Gastrocnemius medialis (tissue), 4 donors: ENCODE measurements around the gene CDH5. TPM values are rescaled to one million over a fixed set of nuclear protein-coding genes. Genes with fewer than 3 reads are reported as not detected.
A peak's percentile ranks its signal among the peaks of the same experiment; 100 is the strongest.

Source experiments
- ATAC-seq, 2 donors: fragments of 150-250 bp; one replicate each; pipeline ENCODE4 v1.9.1; 2016
- DNase-seq, 2 donors: peaks; one replicate each; pipeline ENCODE4 v3.0.0-alpha.2; 2019
- H3K27ac ChIP-seq, 4 donors: fragments of 200-600 bp; sonication (generic); 1 replicate in 1 of 4; 2 replicates in 3 of 4; pipeline ENCODE4 v1.5.1; 2016 to 2018; ENCODE audit warnings: mild to moderate bottlenecking in 2 of 4, moderate library complexity in 1 of 4
- H3K27me3 ChIP-seq, 3 donors: fragments of 200-600 bp; sonication (generic) in 2 of 3; 1 replicate in 1 of 3; 2 replicates in 2 of 3; pipeline versions ENCODE4 v1.5.1 to v1.6.0; 2016 to 2019; ENCODE audit warnings: mild to moderate bottlenecking in 1 of 3, moderate library complexity in 1 of 3
- H3K36me3 ChIP-seq, 2 donors: fragments of 200-600 bp; sonication (generic) in 1 of 2; one replicate each; pipeline ENCODE4 v1.5.1; 2017 to 2018
- H3K4me1 ChIP-seq, 2 donors: fragments of 200-600 bp; sonication (generic) in 1 of 2; one replicate each; pipeline ENCODE4 v1.5.1; 2016 to 2017; ENCODE audit warnings: mild to moderate bottlenecking in 2 of 2
- H3K4me3 ChIP-seq, 4 donors: fragments of 200-600 bp; sonication (generic) in 3 of 4; 1 replicate in 1 of 4; 2 replicates in 3 of 4; pipeline ENCODE4 v1.5.1; 2016 to 2019; ENCODE audit warnings: mild to moderate bottlenecking in 2 of 4
- H3K9me3 ChIP-seq, 3 donors: fragments of 200-600 bp; sonication (generic) in 2 of 3; 1 replicate in 1 of 3; 2 replicates in 2 of 3; pipeline ENCODE4 v1.5.1; 2016 to 2019
- CTCF ChIP-seq, 5 experiments: fragments of 450-650 bp in 3 of 5; fragments of 200-600 bp in 2 of 5; sonication (generic) in 2 of 5; IDR thresholded peaks in 4 of 5; conservative IDR thresholded peaks in 1 of 5; 1 replicate in 4 of 5; 2 replicates in 1 of 5; pipeline ENCODE4 v1.5.1; 2016 to 2019; ENCODE audit warnings: antibody characterized with exemption in 5 of 5, mild to moderate bottlenecking in 3 of 5, moderate library complexity in 3 of 5
- POLR2A ChIP-seq, 2 donors: fragments of 450-650 bp; IDR thresholded peaks; one replicate each; pipeline ENCODE4 v1.6.1; 2017; ENCODE audit warnings: antibody characterized with exemption in 2 of 2, mild to moderate bottlenecking in 2 of 2, moderate library complexity in 2 of 2
- in situ Hi-C, 4 donors: fragments of 200-750 bp; cut with MboI; loops; one replicate each; pipeline versions ENCODE4 v1.15.0 to v1.8.0; 2017; ENCODE audit warnings: low sequenced_read_pairs in 4 of 4
- intact Hi-C: fragments of 100-400 bp; cut with DNase I; formaldehyde crosslinking; loops from one replicate; pipeline ENCODE4 v1.15.1; 2023; ENCODE audit warnings: low total_unique reads
- total RNA-seq, 4 donors: library from RNA; depleted of rRNA; stranded (reverse); fragments of >200 nt; gene quantifications; one replicate each; pipeline versions ENCODE4 v1.1.0 to v1.2.3, GENCODE V29; 2016

The CDH5 gene
- total RNA-seq, 4 donors from 2014 or later, result 24.3 to 37.4 (median 31.7) TPM

GRCh38 chr16:66375451-66375850 lies 9.0 kb downstream of the CDH5 start:
- no peak for ATAC-seq
- no peak overlapping the region for H3K4me3 ChIP-seq
- DNase-seq, result no peak
- in situ Hi-C loops (no loop called here), intact Hi-C loops (no loop called here)
- H3K27ac ChIP-seq, result peak overlapping the region in 2 of 4 donors; percentile 68 to 81
- TF ChIP-seq POLR2A (IDR thresholded peaks at IDR 0.05), result no peak
- no peak for TF ChIP-seq CTCF (IDR thresholded peaks at IDR 0.05 in 4 of 5, conservative IDR thresholded peaks at IDR 0.05 in 1 of 5)
- no peaks in the 10 kb centered on the region for H3K27me3 ChIP-seq
- H3K36me3 ChIP-seq, result no peaks in the 10 kb centered on the region
- H3K9me3 ChIP-seq, result no peaks in the 10 kb centered on the region
- H3K4me1 ChIP-seq, result peaks cover 0 to 4% of the 10 kb centered on the region in 2 donors

GRCh38 chr16:66376114-66376513 lies 9.6 kb downstream of the CDH5 start:
- intact Hi-C loops, result no loop called here
- H3K4me3 ChIP-seq, result no peak overlapping the region

GRCh38 chr16:66376577-66377305 lies 10.2 kb downstream of the CDH5 start:
- Histone ChIP-seq H3K27me3 (no peaks in the 10 kb centered on the region), H3K36me3 (no peaks in the 10 kb centered on the region), H3K9me3 (no peaks in the 10 kb centered on the region), H3K4me1 (peaks cover 0 to 5% of the 10 kb centered on the region in 2 donors), H3K4me3 (no peak overlapping the region), H3K27ac (peak overlapping the region; percentile 45 to 81 (median 58))
- no peak for DNase-seq
- in situ Hi-C loops (no loop called here), intact Hi-C loops (no loop called here)
- peak in 1 of 2 donors; percentile 21 for ATAC-seq
- TF ChIP-seq POLR2A (IDR thresholded peaks at IDR 0.05) (no peak), CTCF (IDR thresholded peaks at IDR 0.05 in 4 of 5, conservative IDR thresholded peaks at IDR 0.05 in 1 of 5) (no peak)

More at GRCh38 chr16:66376114-66376513, 9.6 kb downstream of the CDH5 start:
- DNase-seq, result no peak
- no peak for TF ChIP-seq POLR2A (IDR thresholded peaks at IDR 0.05)
- TF ChIP-seq CTCF (IDR thresholded peaks at IDR 0.05 in 4 of 5, conservative IDR thresholded peaks at IDR 0.05 in 1 of 5), result no peak
- no peak for ATAC-seq
- H3K36me3 ChIP-seq, result no peaks in the 10 kb centered on the region
- peaks cover 0 to 4% of the 10 kb centered on the region in 2 donors for H3K4me1 ChIP-seq
- no peaks in the 10 kb centered on the region for H3K9me3 ChIP-seq
- H3K27me3 ChIP-seq, result no peaks in the 10 kb centered on the region
- H3K27ac ChIP-seq, result peak overlapping the region; percentile 45 to 81 (median 58)
- in situ Hi-C loops, result no loop called here

GRCh38 chr16:66377324-66377723 lies 10.8 kb downstream of the CDH5 start:
- ATAC-seq (no peak), DNase-seq (no peak)
- H3K9me3 ChIP-seq, result no peaks in the 10 kb centered on the region
- intact Hi-C loops (no loop called here), in situ Hi-C loops (no loop called here)
- H3K4me3 ChIP-seq, result no peak overlapping the region
- no peaks in the 10 kb centered on the region for H3K36me3 ChIP-seq
- TF ChIP-seq CTCF (IDR thresholded peaks at IDR 0.05 in 4 of 5, conservative IDR thresholded peaks at IDR 0.05 in 1 of 5) (no peak), POLR2A (IDR thresholded peaks at IDR 0.05) (no peak)
- peaks cover 0 to 10% of the 10 kb centered on the region in 2 donors for H3K4me1 ChIP-seq
- H3K27me3 ChIP-seq, result no peaks in the 10 kb centered on the region
- H3K27ac ChIP-seq, result peak overlapping the region; percentile 45 to 81 (median 58)
